K562 (cell line): ENCODE data around the gene AGPAT2. TPM values are rescaled to one million over a fixed set of nuclear protein-coding genes. Genes with fewer than 3 reads are reported as not detected.

Experiments
- ATAC-seq: fragments of 200-7000 bp; cut with Tn5 transposase; 3 replicates; pipeline ENCODE4 v1.9.1; 2020; ENCODE audit warnings: moderate library complexity
- BruUV-seq: library from RNA; stranded (reverse); fragments of 400-500 nt; replicated peaks from 2 replicates; lab custom pipeline; 2021; lab: Mats Ljungman, UMichigan
- CTCF ChIA-PET: fragments of 300-600 bp; formaldehyde crosslinking; extraction: SDS; loops from one replicate; lab custom pipeline; 2021; ENCODE audit warnings: low intra/inter-chr PET ratio; lab: Yijun Ruan, JAX
- POLR2A ChIA-PET: fragments of 300-600, 350-650 bp; sonication (Branson Sonifier 250); formaldehyde crosslinking; extraction: SDS; loops from one replicate; lab custom pipeline; 2021; ENCODE audit warnings: antibody characterized with exemption, inconsistent platforms; lab: Yijun Ruan, JAX
- DNase-seq, 4 experiments: peaks; one replicate each; pipeline versions ENCODE4 v3.0.0 to v3.0.0-alpha.2; 2011 to 2018; ENCODE audit warnings: low spot score in 3 of 4, mixed read lengths in 3 of 4; ENCODE audit errors: extremely low read depth in 1 of 4
- FAIRE-seq: peaks from 2 replicates; lab custom pipeline; 2011; peaks lifted over from hg19 to GRCh38; lab: Jason Lieb, UNC
- H2AFZ ChIP-seq: 2 replicates; pipeline ENCODE4 v1.6.0; 2011; ENCODE audit warnings: low read depth, low read length, control low read depth, inconsistent platforms
- H3K27ac ChIP-seq: fragments of 200-600 bp; 3 replicates; pipeline ENCODE4 v1.8.0; 2011; ENCODE audit warnings: low read depth, mild to moderate bottlenecking, control low read depth, inconsistent platforms, low read length, moderate library complexity, mixed read lengths; ENCODE audit errors: extremely low read depth
- H3K27me3 ChIP-seq, 2 experiments: fragments of 300-600 bp in 1 of 2; 2 replicates in 1 of 2; 3 replicates in 1 of 2; pipeline versions ENCODE4 v1.6.0 to v1.8.0; 2011; ENCODE audit warnings: inconsistent platforms in 2 of 2, low read length in 2 of 2, mild to moderate bottlenecking in 1 of 2, mixed read lengths in 1 of 2, moderate library complexity in 1 of 2; ENCODE audit not compliant: control insufficient read depth in 2 of 2, insufficient read depth in 2 of 2
- H3K36me3 ChIP-seq: fragments of 300-600 bp; 3 replicates; pipeline ENCODE4 v1.8.0; 2011; ENCODE audit warnings: mild to moderate bottlenecking, low read length, inconsistent platforms; ENCODE audit not compliant: control insufficient read depth, insufficient read depth
- H3K4me1 ChIP-seq, 2 experiments: fragments of 200-600 bp in 1 of 2; replicated peaks in 1 of 2; 2 replicates in 1 of 2; 3 replicates in 1 of 2; pipeline versions ENCODE4 v1.5.1 to v1.8.0; 2011; ENCODE audit warnings: inconsistent platforms in 2 of 2, low read length in 2 of 2, mild to moderate bottlenecking in 1 of 2, mixed read lengths in 1 of 2, moderate library complexity in 1 of 2; ENCODE audit not compliant: control insufficient read depth in 2 of 2, insufficient read depth in 2 of 2
- H3K4me2 ChIP-seq: 2 replicates; pipeline ENCODE4 v1.6.1; 2011; ENCODE audit warnings: low read length, control low read depth, inconsistent platforms, mixed read lengths; ENCODE audit not compliant: insufficient read depth
- H3K4me3 ChIP-seq: fragments of 200-600 bp; sonication (generic), shearing (Covaris generic); 2 replicates; pipeline ENCODE4 v1.5.1; 2016; ENCODE audit warnings: control low read depth, inconsistent platforms
- H3K79me2 ChIP-seq: fragments of 200-600 bp; 3 replicates; pipeline ENCODE4 v1.8.0; 2011; ENCODE audit warnings: low read length, inconsistent platforms; ENCODE audit not compliant: control insufficient read depth, insufficient read depth
- H3K9ac ChIP-seq, 2 experiments: 2 replicates each; pipeline versions ENCODE4 v1.6.0 to v1.6.1; 2011; ENCODE audit warnings: low read depth in 2 of 2, low read length in 2 of 2, control low read depth in 1 of 2, inconsistent platforms in 1 of 2, mild to moderate bottlenecking in 1 of 2, mixed read lengths in 1 of 2; ENCODE audit not compliant: insufficient read depth in 1 of 2
- H3K9me1 ChIP-seq: one replicate; pipeline ENCODE4 v1.6.0; 2011; ENCODE audit warnings: inconsistent platforms, mild to moderate bottlenecking, low read length, moderate library complexity; ENCODE audit not compliant: control insufficient read depth, insufficient read depth
- H3K9me3 ChIP-seq: replicated peaks from 2 replicates; pipeline ENCODE4 v1.5.1; 2011; ENCODE audit warnings: low read depth, low read length, inconsistent platforms; ENCODE audit not compliant: control insufficient read depth, insufficient read depth
- H4K20me1 ChIP-seq: replicated peaks from 2 replicates; pipeline ENCODE4 v1.6.1; 2011; ENCODE audit warnings: low read length, inconsistent platforms, mixed read lengths; ENCODE audit not compliant: control insufficient read depth, insufficient read depth
- ATF6 ChIP-seq: sonication (generic); formaldehyde crosslinking; IDR thresholded peaks from 2 replicates; pipeline ENCODE4 v1.4.0; 2020; ENCODE audit warnings: mild to moderate bottlenecking, missing genetic modification reagents
- CREB3L1 ChIP-seq: fragments of 450-650 bp; IDR thresholded peaks from 2 replicates; pipeline ENCODE4 v1.6.1; 2014; ENCODE audit warnings: low read depth, mild to moderate bottlenecking, moderate library complexity, borderline replicate concordance
- KAT7 ChIP-seq: sonication (generic); formaldehyde crosslinking; IDR thresholded peaks from 2 replicates; pipeline ENCODE4 v1.8.0; 2022; ENCODE audit warnings: missing genetic modification reagents, mild to moderate bottlenecking, borderline replicate concordance
- KLF1 ChIP-seq: fragments of 450-650 bp; IDR thresholded peaks from 2 replicates; pipeline ENCODE4 v1.6.1; 2016; ENCODE audit warnings: missing genetic modification characterization, missing compliant biosample characterization
- MYC ChIP-seq, 2 experiments: fragments of 250-450 bp in 1 of 2; sonication (Bioruptor Pico) in 1 of 2; IDR thresholded peaks; 2 replicates each; pipeline versions ENCODE4 v1.5.1 to v1.6.1; 2012 to 2021; ENCODE audit warnings: low read depth in 2 of 2, borderline replicate concordance in 1 of 2, improper control_type of control experiment in 1 of 2, low read length in 1 of 2, mild to moderate bottlenecking in 1 of 2, moderate library complexity in 1 of 2
- NCOA2 ChIP-seq, 2 experiments: fragments of 450-650 bp; IDR thresholded peaks; 2 replicates each; pipeline ENCODE4 v1.6.1; 2018; ENCODE audit warnings: mild to moderate bottlenecking in 2 of 2, moderate library complexity in 1 of 2; ENCODE audit not compliant: partially characterized antibody in 2 of 2
- PHB2 ChIP-seq: fragments of 450-650 bp; IDR thresholded peaks from 2 replicates; pipeline ENCODE4 v1.6.1; 2017; ENCODE audit warnings: low read depth
- RHOXF2B ChIP-seq: fragments of 250-450 bp; sonication (Bioruptor Pico); conservative IDR thresholded peaks from 2 replicates; pipeline ENCODE4 v1.5.1; 2021
- STAT5B ChIP-seq: fragments of 250-450 bp; sonication (Bioruptor Pico); IDR thresholded peaks from 2 replicates; pipeline ENCODE4 v1.8.0; 2021; ENCODE audit warnings: mild to moderate bottlenecking, inconsistent platforms
- TCF7L2 ChIP-seq: fragments of 150-350 bp; IDR thresholded peaks from 2 replicates; pipeline ENCODE4 v1.6.1; 2016; ENCODE audit warnings: low read depth, mild to moderate bottlenecking, low read length, moderate library complexity
- TFAP4 ChIP-seq: sonication (generic); formaldehyde crosslinking; IDR thresholded peaks from 2 replicates; pipeline ENCODE4 v1.8.0; 2022; ENCODE audit warnings: missing genetic modification reagents, mild to moderate bottlenecking, moderate library complexity, borderline replicate concordance
- ZNF24 ChIP-seq: fragments of 450-650 bp; IDR thresholded peaks from 2 replicates; pipeline ENCODE4 v1.6.1; 2016
- ZNF639 ChIP-seq, 2 experiments: fragments of 200-800 bp in 1 of 2; sonication (Bioruptor generic) in 1 of 2; sonication (generic) in 1 of 2; formaldehyde crosslinking in 1 of 2; IDR thresholded peaks in 1 of 2; conservative IDR thresholded peaks in 1 of 2; 2 replicates each; pipeline versions ENCODE4 v1.5.0 to v1.6.1; 2016 to 2020; ENCODE audit warnings: missing compliant biosample characterization in 1 of 2, missing genetic modification characterization in 1 of 2, missing genetic modification reagents in 1 of 2
- ZNF699 ChIP-seq: fragments of 250-450 bp; sonication (Bioruptor Pico); IDR thresholded peaks from 2 replicates; pipeline ENCODE4 v1.8.0; 2021; ENCODE audit warnings: mild to moderate bottlenecking, moderate library complexity; ENCODE audit not compliant: insufficient replicate concordance
- ZNF707 ChIP-seq: fragments of 250-450 bp; sonication (Bioruptor Pico); conservative IDR thresholded peaks from 2 replicates; pipeline ENCODE4 v1.8.0; 2022; ENCODE audit warnings: inconsistent platforms, mild to moderate bottlenecking, moderate library complexity
- WGBS: fragments of 100-300 bp; shearing (Covaris generic); methylation state at CpG from one replicate; pipeline ENCODE4 v1.1.6; 2016; ENCODE audit warnings: low coverage, mixed read lengths; ENCODE audit not compliant: insufficient coverage; ENCODE audit errors: missing lambda C conversion rate; 5-methylcytosine and 5-hydroxymethylcytosine counted together
- in situ Hi-C: fragments of 300-500 bp; cut with MboI; formaldehyde crosslinking; loops from 4 replicates; pipeline ENCODE4 v1.15.0; 2018; ENCODE audit warnings: inconsistent platforms, mixed read lengths
- intact Hi-C: fragments of 100-400 bp; cut with micrococcal nuclease; formaldehyde crosslinking; loops from 2 replicates; pipeline ENCODE4 v1.14.2; 2022
- polyA plus RNA-seq, 8 experiments: library from polyadenylated mRNA; depleted of rRNA in 4 of 8; stranded (reverse) in 5 of 8; unstranded in 3 of 8; fragments of >200 nt; fragmentation: Nextera tagmentation in 2 of 8; fragmentation: Illumina TruSeq in 1 of 8; extraction: Ambion mirVana in 2 of 8; extraction: Trizol in 1 of 8; gene quantifications; 2 replicates each; pipeline versions ENCODE4 v1.2.1 to v1.2.3, GENCODE V29; 2011 to 2014; ENCODE audit warnings: inconsistent platforms in 1 of 8, missing spikeins in 1 of 8
- total RNA-seq, 7 experiments: library from RNA; depleted of rRNA in 6 of 7; stranded (reverse); fragments of >200 nt in 6 of 7; fragmentation: Illumina TruSeq in 2 of 7; extraction: Trizol in 2 of 7; gene quantifications; 2 replicates each; pipeline versions ENCODE4 v1.2.1 to v1.2.3, GENCODE V29; 2011 to 2021; ENCODE audit warnings: low replicate concordance in 1 of 7

Gene AGPAT2
- total and polyA plus RNA-seq, 9 of the 15 experiments (the other 6 are each of a cell fraction or from before 2014, with no cell fraction given): 0.13 to 54.5 (median 23.9) TPM

- Histone ChIP-seq H4K20me1 (peaks cover 46% of the 10 kb centered on the region), H3K9me1 (peaks cover 8% of the 10 kb centered on the region), H3K27ac (peak overlapping the region; percentile 97), H2AFZ (no peak overlapping the region), H3K27me3 (no peaks in the 10 kb centered on the region), H3K4me1 (peaks cover 27 to 82% of the 10 kb centered on the region in 2 experiments; a peak in 4 of 5 replicates), H3K9ac (peak overlapping the region; percentile 90 to 100), H3K79me2 (peaks cover 78% of the 10 kb centered on the region), H3K9me3 (no peaks in the 10 kb centered on the region), H3K4me2 (peak overlapping the region; percentile 95), H3K4me3 (peak overlapping the region; percentile 67), H3K36me3 (peaks cover 69% of the 10 kb centered on the region)
- ChIA-PET POLR2A (interaction anchor here (0.7 to 5.3 kb wide), 22 partner anchors 10 to 515 kb away, joined by 3 to 44 read pairs (median 4); partner anchors contain the start of genes DIPK1B and LCN15), CTCF (interaction anchor here (0.5 kb wide), 2 partner anchors 82 to 477 kb away, joined by 3 read pairs; no protein-coding TSS in a partner anchor)
- intact Hi-C loops: no loop called here
- in situ Hi-C loops: no loop called here
- 0% methylated on average over 18 of the region's 18 CpGs for WGBS
- FAIRE-seq (peak; percentile 91), ATAC-seq (peak; percentile 67), DNase-seq (peak in 2 of 4 experiments; percentile 65 to 79)
- no TSS peak for BruUV-seq
- TF ChIP-seq ATF6 (CRISPR knock-in tag) (no peak), STAT5B (CRISPR knock-in tag) (no peak), ZNF24 (no peak), PHB2 (no peak), ZNF699 (CRISPR knock-in tag) (no peak), NCOA2 (IDR thresholded peaks at IDR 0.05; ENCODE audit: partially characterized antibody in 2 of 2) (no peak), MYC (IDR thresholded peaks at IDR 0.05; ENCODE audit: low read depth, low read length) (peak; percentile 43; the same call in 1 of the 2 replicates), MYC (CRISPR knock-in tag; IDR thresholded peaks at IDR 0.05; ENCODE audit: borderline replicate concordance, low read depth) (no peak), TFAP4 (CRISPR knock-in tag) (peak; percentile 64; the same call in 1 of the 2 replicates), ZNF707 (no peak), KLF1 (tag) (peak; percentile 31; the same call in 1 of the 2 replicates), KAT7 (CRISPR knock-in tag) (no peak), TCF7L2 (no peak), ZNF639 (CRISPR knock-in tag; conservative IDR thresholded peaks at IDR 0.05 in 1 of 2, IDR thresholded peaks at IDR 0.05 in 1 of 2) (no peak), CREB3L1 (no peak; the same call in 1 of the 2 replicates), RHOXF2B (CRISPR knock-in tag) (no peak)
These were observed 39.5 kb upstream of the AGPAT2 start for GRCh38 chr9:136726631-136727191.
